H1 (cell line): ENCODE data around the gene MYBPC1. TPM values are rescaled to one million over a fixed set of nuclear protein-coding genes. Genes with fewer than 3 reads are reported as not detected.

Experiments
- CTCF ChIA-PET: fragments of 300-600 bp; sonication (Branson Sonifier 250); formaldehyde crosslinking; loops from one replicate; lab custom pipeline; 2021; ENCODE audit not compliant: partially characterized antibody; lab: Charles Lee
- POLR2A ChIA-PET: fragments of 300-600 bp; sonication (Branson Sonifier 250); formaldehyde crosslinking; loops from one replicate; lab custom pipeline; 2021; ENCODE audit warnings: inconsistent platforms; ENCODE audit not compliant: partially characterized antibody; lab: Charles Lee
- DNase-seq, 2 experiments: peaks; one replicate each; pipeline versions ENCODE4 v3.0.0 to v3.0.0-alpha.2; 2010 to 2022; ENCODE audit warnings: low spot score in 2 of 2, low read depth in 1 of 2, mixed read lengths in 1 of 2
- FAIRE-seq: peaks from 2 replicates; lab custom pipeline; 2011; peaks lifted over from hg19 to GRCh38; lab: Jason Lieb, UNC
- H2AFZ ChIP-seq: 2 replicates; pipeline ENCODE4 v1.8.1; 2012; ENCODE audit warnings: low read length, inconsistent platforms
- H2AK5ac ChIP-seq: 2 replicates; pipeline ENCODE4 v1.6.1; 2013; ENCODE audit warnings: low read depth, low read length
- H2BK120ac ChIP-seq: replicated peaks from 2 replicates; pipeline ENCODE3; 2013; ENCODE audit warnings: low read depth, low read length, inconsistent platforms
- H2BK12ac ChIP-seq: 2 replicates; pipeline ENCODE4 v1.6.1; 2013; ENCODE audit warnings: low read depth, low read length
- H2BK15ac ChIP-seq: 2 replicates; pipeline ENCODE4 v1.6.1; 2013; ENCODE audit warnings: low read length
- H2BK20ac ChIP-seq: 2 replicates; pipeline ENCODE4 v1.6.1; 2013; ENCODE audit warnings: low read length
- H2BK5ac ChIP-seq: 2 replicates; pipeline ENCODE4 v1.6.1; 2013; ENCODE audit warnings: low read depth, low read length
- H3K14ac ChIP-seq: 2 replicates; pipeline ENCODE4 v1.6.1; 2013; ENCODE audit warnings: inconsistent platforms; ENCODE audit not compliant: insufficient read length
- H3K18ac ChIP-seq: 2 replicates; pipeline ENCODE4 v1.6.1; 2013; ENCODE audit warnings: low read length; ENCODE audit errors: extremely low read depth
- H3K23ac ChIP-seq: 2 replicates; pipeline ENCODE4 v1.6.1; 2013; ENCODE audit warnings: inconsistent platforms; ENCODE audit not compliant: insufficient read length
- H3K23me2 ChIP-seq: 2 replicates; pipeline ENCODE4 v1.6.1; 2013; ENCODE audit warnings: low read depth, low read length
- H3K27ac ChIP-seq: 2 replicates; pipeline ENCODE4 v1.6.1; 2011; ENCODE audit warnings: low read depth, low read length, inconsistent platforms
- H3K27me3 ChIP-seq, 4 experiments: replicated peaks in 1 of 4; 1 replicate in 1 of 4; 2 replicates in 3 of 4; pipeline versions ENCODE4 v1.6.1 to v1.8.1; 2011 to 2013; ENCODE audit warnings: low read length in 3 of 4, mild to moderate bottlenecking in 3 of 4, inconsistent platforms in 2 of 4, mixed read lengths in 2 of 4, moderate library complexity in 1 of 4; ENCODE audit not compliant: control insufficient read depth in 3 of 4, insufficient read depth in 3 of 4; ENCODE audit errors: extremely low read depth in 1 of 4
- H3K36me3 ChIP-seq, 4 experiments: 2 replicates each; pipeline versions ENCODE4 v1.6.1 to v1.8.1; 2011 to 2013; ENCODE audit warnings: mild to moderate bottlenecking in 4 of 4, low read length in 3 of 4, moderate library complexity in 2 of 4, control low read depth in 1 of 4, inconsistent platforms in 1 of 4; ENCODE audit not compliant: insufficient read depth in 4 of 4, control insufficient read depth in 2 of 4
- H3K4ac ChIP-seq: replicated peaks from 2 replicates; pipeline ENCODE3; 2013; ENCODE audit warnings: low read length, low read depth, mixed read lengths, inconsistent platforms; ENCODE audit not compliant: insufficient read length
- H3K4me1 ChIP-seq, 4 experiments: replicated peaks in 1 of 4; 1 replicate in 1 of 4; 2 replicates in 3 of 4; pipeline versions ENCODE4 v1.6.1 to v1.8.1; 2011 to 2013; ENCODE audit warnings: low read length in 3 of 4, inconsistent platforms in 2 of 4, mixed read lengths in 1 of 4; ENCODE audit not compliant: insufficient read depth in 4 of 4, control insufficient read depth in 3 of 4
- H3K4me2 ChIP-seq, 2 experiments: 2 replicates each; pipeline versions ENCODE4 v1.6.1 to v1.8.1; 2011 to 2013; ENCODE audit warnings: low read depth in 2 of 2, low read length in 2 of 2, control low read depth in 1 of 2, inconsistent platforms in 1 of 2, mild to moderate bottlenecking in 1 of 2; ENCODE audit not compliant: insufficient read depth in 1 of 2
- H3K4me3 ChIP-seq, 4 experiments: fragments of 200-600, 300-600 bp in 1 of 4; sonication (generic), shearing (Covaris generic), sonication (Bioruptor Twin) in 1 of 4; 2 replicates each; pipeline versions ENCODE4 v1.5.1 to v1.8.1; 2011 to 2016; ENCODE audit warnings: low read length in 4 of 4, low read depth in 3 of 4, control low read depth in 2 of 4, inconsistent platforms in 2 of 4, mild to moderate bottlenecking in 2 of 4, mixed read lengths in 1 of 4, moderate library complexity in 1 of 4; ENCODE audit not compliant: insufficient read depth in 2 of 4; ENCODE audit errors: extremely low read depth in 1 of 4
- H3K56ac ChIP-seq: replicated peaks from 2 replicates; pipeline ENCODE3; 2013; ENCODE audit warnings: low read depth, mild to moderate bottlenecking, mixed read lengths, low read length, inconsistent platforms; ENCODE audit not compliant: insufficient read length
- H3K79me1 ChIP-seq: 2 replicates; pipeline ENCODE4 v1.6.1; 2013; ENCODE audit warnings: low read depth, low read length, control low read depth
- H3K79me2 ChIP-seq, 2 experiments: 2 replicates each; pipeline versions ENCODE4 v1.6.1 to v1.8.1; 2012 to 2013; ENCODE audit warnings: low read length in 2 of 2, mild to moderate bottlenecking in 2 of 2, inconsistent platforms in 1 of 2; ENCODE audit not compliant: insufficient read depth in 2 of 2, control insufficient read depth in 1 of 2
- H3K9ac ChIP-seq, 4 experiments: replicated peaks in 1 of 4; 1 replicate in 1 of 4; 2 replicates in 3 of 4; pipeline versions ENCODE4 v1.6.1 to v1.8.1; 2011 to 2013; ENCODE audit warnings: low read depth in 3 of 4, low read length in 3 of 4, control low read depth in 2 of 4, mild to moderate bottlenecking in 2 of 4, moderate library complexity in 2 of 4, inconsistent platforms in 1 of 4; ENCODE audit errors: extremely low read depth in 1 of 4
- H3K9me3 ChIP-seq, 2 experiments: 2 replicates each; pipeline versions ENCODE4 v1.6.1 to v1.8.1; 2012 to 2013; ENCODE audit warnings: mild to moderate bottlenecking in 2 of 2, moderate library complexity in 2 of 2, control low read depth in 1 of 2, inconsistent platforms in 1 of 2, low read depth in 1 of 2, low read length in 1 of 2, mixed read lengths in 1 of 2; ENCODE audit not compliant: insufficient read depth in 2 of 2
- H4K20me1 ChIP-seq, 2 experiments: replicated peaks in 1 of 2; 2 replicates each; pipeline versions ENCODE3 to v1.8.1; 2011 to 2013; ENCODE audit warnings: inconsistent platforms in 2 of 2, low read length in 2 of 2, mild to moderate bottlenecking in 1 of 2; ENCODE audit not compliant: insufficient read depth in 2 of 2, control insufficient read depth in 1 of 2
- H4K5ac ChIP-seq: 2 replicates; pipeline ENCODE4 v1.6.1; 2013; ENCODE audit warnings: low read length, low read depth, mixed read lengths, inconsistent platforms; ENCODE audit not compliant: insufficient read length
- H4K8ac ChIP-seq: 2 replicates; pipeline ENCODE4 v1.8.0; 2013; ENCODE audit warnings: mild to moderate bottlenecking, moderate library complexity, low read length, inconsistent platforms; ENCODE audit not compliant: insufficient read depth; ENCODE audit errors: extremely low read depth
- H4K91ac ChIP-seq: replicated peaks from 2 replicates; pipeline ENCODE3; 2013; ENCODE audit warnings: low read length, mixed read lengths, inconsistent platforms; ENCODE audit not compliant: insufficient read length
- ATF3 ChIP-seq: IDR thresholded peaks from 2 replicates; pipeline ENCODE4 v1.6.1; 2011; ENCODE audit warnings: low read depth, mild to moderate bottlenecking, low read length; ENCODE audit not compliant: insufficient read depth
- POLR2A ChIP-seq, 2 experiments: IDR thresholded peaks; 1 replicate in 1 of 2; 2 replicates in 1 of 2; pipeline ENCODE4 v1.6.1; 2011; ENCODE audit warnings: low read depth in 2 of 2, low read length in 2 of 2, mild to moderate bottlenecking in 2 of 2; ENCODE audit errors: control extremely low read depth in 1 of 2
- POLR2AphosphoS5 ChIP-seq: IDR thresholded peaks from 2 replicates; pipeline ENCODE4 v1.6.1; 2011; ENCODE audit warnings: low read depth, low read length
- SUZ12 ChIP-seq: fragments of 200-600 bp; sonication (generic); IDR thresholded peaks from 2 replicates; pipeline ENCODE4 v1.6.1; 2012; ENCODE audit warnings: mild to moderate bottlenecking, inconsistent platforms, low read length, moderate library complexity, mixed read lengths
- WGBS, 2 experiments: shearing (Covaris generic) in 1 of 2; methylation state at CpG; one replicate each; pipeline versions ENCODE4 v1.1.6 to v1.1.7; 2013 to 2015; ENCODE audit warnings: low lambda C conversion rate in 2 of 2, mixed read lengths in 2 of 2, inconsistent platforms in 1 of 2, low coverage in 1 of 2, missing lambda C conversion rate in 1 of 2; ENCODE audit not compliant: insufficient replicate concordance in 2 of 2, insufficient coverage in 1 of 2, insufficient read length in 1 of 2; ENCODE audit errors: extremely low coverage in 1 of 2, missing lambda C conversion rate in 1 of 2; 5-methylcytosine and 5-hydroxymethylcytosine counted together
- polyA plus RNA-seq, 7 experiments: library from polyadenylated mRNA; depleted of rRNA in 3 of 7; stranded (reverse) in 5 of 7; unstranded in 2 of 7; fragments of >200 nt in 5 of 7; fragments of 200-250 nt in 2 of 7; gene quantifications; 1 replicate in 5 of 7; 2 replicates in 1 of 7; 4 replicates in 1 of 7; pipeline versions ENCODE4 v1.2.1 to v1.2.3, GENCODE V29; 2011 to 2013; ENCODE audit warnings: missing spikeins in 2 of 7, mixed read lengths in 2 of 7
- total RNA-seq: library from RNA; stranded (reverse); fragmentation: NEBNext Ultra II Directional; extraction: Animal tissue kit (Norgen Biotek cat#: 25700); gene quantifications from 2 replicates; pipeline ENCODE4 v1.2.1, GENCODE V29; 2021

Gene MYBPC1
- total and polyA plus RNA-seq, 2 of the 8 experiments (the other 6 are each of a cell fraction or from before 2014, with no cell fraction given) = not detected

- Histone ChIP-seq H2BK20ac (no peak overlapping the region), H3K4ac (no peak overlapping the region), H4K20me1 (no peaks in the 10 kb centered on the region), H3K23me2 (no peaks in the 10 kb centered on the region), H2BK120ac (no peak overlapping the region), H3K4me2 (no peak overlapping the region), H3K79me1 (no peaks in the 10 kb centered on the region), H3K56ac (no peak overlapping the region), H4K91ac (no peak overlapping the region), H3K27ac (no peak overlapping the region), H2BK12ac (no peak overlapping the region), H3K36me3 (no peaks in the 10 kb centered on the region), H2AFZ (no peak overlapping the region), H3K18ac (no peak overlapping the region), H4K5ac (no peak overlapping the region), H3K23ac (no peak overlapping the region), H2BK15ac (no peak overlapping the region), H3K4me1 (peaks cover 0 to 4% (median 1%) of the 10 kb centered on the region in 4 experiments; a peak in 2 of 7 replicates), H3K27me3 (no peaks in the 10 kb centered on the region), H3K79me2 (no peaks in the 10 kb centered on the region), H2AK5ac (no peak overlapping the region), H4K8ac (no peak overlapping the region), H3K9me3 (peaks cover 8 to 11% of the 10 kb centered on the region in 2 experiments), H3K4me3 (no peak overlapping the region), H3K14ac (no peak overlapping the region), H2BK5ac (no peak overlapping the region), H3K9ac (no peak overlapping the region)
- FAIRE-seq (no peak), DNase-seq (no peak)
- WGBS, 2 experiments = 70% methylated on average over 6 of the region's 6 CpGs; no CpG with 5 or more reads in 1 of the 2 experiments
- POLR2A ChIA-PET = interaction anchor here (1.7 kb wide), 1 partner anchor 15 kb away, joined by 4 read pairs; no protein-coding TSS in a partner anchor
- CTCF ChIA-PET = interaction anchor here (0.7 to 1.1 kb wide), 4 partner anchors 11 to 18 kb away, joined by 3 to 4 read pairs (median 4); no protein-coding TSS in a partner anchor
- TF ChIP-seq POLR2A (IDR thresholded peaks at IDR 0.05; ENCODE audit: control extremely low read depth in 1 of 2, low read depth in 2 of 2, low read length in 2 of 2) = no peak
- no peak for TF ChIP-seq ATF3
- TF ChIP-seq POLR2AphosphoS5 = no peak
- no peak for TF ChIP-seq SUZ12
Observed at GRCh38 chr12:101551362-101552114, 43.2 kb upstream of the MYBPC1 start.
